ENCODE results near the gene TPD52L1.

DNA sequence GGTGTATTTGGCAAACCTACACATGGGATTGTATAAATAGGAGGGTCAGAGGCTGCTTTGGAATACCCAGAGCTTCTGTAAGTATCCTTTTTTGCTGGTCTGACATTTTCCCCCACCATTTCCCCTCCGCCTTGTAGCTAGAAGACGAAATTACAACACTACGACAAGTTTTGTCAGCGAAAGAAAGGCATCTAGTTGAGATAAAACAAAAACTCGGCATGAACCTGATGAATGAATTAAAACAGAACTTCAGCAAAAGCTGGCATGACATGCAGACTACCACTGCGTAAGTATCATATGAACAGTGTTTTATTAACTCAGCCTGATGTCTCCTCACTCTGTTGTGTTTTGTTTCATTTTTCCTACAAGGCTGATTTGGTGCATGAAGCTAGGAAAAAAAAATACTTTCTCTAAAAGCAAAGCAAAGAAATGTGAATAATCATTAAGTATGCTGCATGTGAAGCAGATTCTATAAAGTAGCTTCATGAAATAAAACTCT lies 75.5 kb downstream of the TPD52L1 start:
- TF ChIP-seq POLR2AphosphoS5 (IDR thresholded peaks at IDR 0.05; ENCODE audit: low read depth, low read length) (no peak), SIN3A (IDR thresholded peaks at IDR 0.05; ENCODE audit: borderline replicate concordance, insufficient read depth, low read length) (no peak)
- TF ChIP-seq, protein P1, sequence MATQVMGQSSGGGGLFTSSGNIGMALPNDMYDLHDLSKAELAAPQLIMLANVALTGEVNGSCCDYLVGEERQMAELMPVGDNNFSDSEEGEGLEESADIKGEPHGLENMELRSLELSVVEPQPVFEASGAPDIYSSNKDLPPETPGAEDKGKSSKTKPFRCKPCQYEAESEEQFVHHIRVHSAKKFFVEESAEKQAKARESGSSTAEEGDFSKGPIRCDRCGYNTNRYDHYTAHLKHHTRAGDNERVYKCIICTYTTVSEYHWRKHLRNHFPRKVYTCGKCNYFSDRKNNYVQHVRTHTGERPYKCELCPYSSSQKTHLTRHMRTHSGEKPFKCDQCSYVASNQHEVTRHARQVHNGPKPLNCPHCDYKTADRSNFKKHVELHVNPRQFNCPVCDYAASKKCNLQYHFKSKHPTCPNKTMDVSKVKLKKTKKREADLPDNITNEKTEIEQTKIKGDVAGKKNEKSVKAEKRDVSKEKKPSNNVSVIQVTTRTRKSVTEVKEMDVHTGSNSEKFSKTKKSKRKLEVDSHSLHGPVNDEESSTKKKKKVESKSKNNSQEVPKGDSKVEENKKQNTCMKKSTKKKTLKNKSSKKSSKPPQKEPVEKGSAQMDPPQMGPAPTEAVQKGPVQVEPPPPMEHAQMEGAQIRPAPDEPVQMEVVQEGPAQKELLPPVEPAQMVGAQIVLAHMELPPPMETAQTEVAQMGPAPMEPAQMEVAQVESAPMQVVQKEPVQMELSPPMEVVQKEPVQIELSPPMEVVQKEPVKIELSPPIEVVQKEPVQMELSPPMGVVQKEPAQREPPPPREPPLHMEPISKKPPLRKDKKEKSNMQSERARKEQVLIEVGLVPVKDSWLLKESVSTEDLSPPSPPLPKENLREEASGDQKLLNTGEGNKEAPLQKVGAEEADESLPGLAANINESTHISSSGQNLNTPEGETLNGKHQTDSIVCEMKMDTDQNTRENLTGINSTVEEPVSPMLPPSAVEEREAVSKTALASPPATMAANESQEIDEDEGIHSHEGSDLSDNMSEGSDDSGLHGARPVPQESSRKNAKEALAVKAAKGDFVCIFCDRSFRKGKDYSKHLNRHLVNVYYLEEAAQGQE (IDR thresholded peaks at IDR 0.05; ENCODE audit: insufficient read depth in 1 of 2, low read depth in 2 of 2, low read length in 2 of 2): no peak
